Activated T-cell treated with anti-CD3 and anti-CD28 coated beads, Interleukin-2, amount 50 U/mL, for 24 hours (primary cell): ENCODE results near the gene IMMP1L.

Source experiments
- DNase-seq: peaks from one replicate; pipeline ENCODE4 v3.0.0-alpha.2; 2020
- H3K27ac Mint-ChIP-seq: 2 replicates; pipeline ENCODE4 v1.8.0; 2020; ENCODE audit warnings: mild to moderate bottlenecking, mixed read lengths
- H3K27me3 Mint-ChIP-seq: 2 replicates; pipeline ENCODE4 v1.8.0; 2020; ENCODE audit warnings: mixed read lengths
- H3K36me3 Mint-ChIP-seq: 2 replicates; pipeline ENCODE4 v1.8.0; 2020; ENCODE audit warnings: low read depth, mixed read lengths
- H3K4me1 Mint-ChIP-seq: 2 replicates; pipeline ENCODE4 v1.8.0; 2020; ENCODE audit warnings: low read depth, mixed read lengths
- H3K4me3 Mint-ChIP-seq: 2 replicates; pipeline ENCODE4 v1.8.0; 2020; ENCODE audit warnings: mild to moderate bottlenecking, moderate library complexity, mixed read lengths
- H3K9me3 Mint-ChIP-seq: 2 replicates; pipeline ENCODE4 v1.8.0; 2020; ENCODE audit warnings: mixed read lengths

Gene IMMP1L

DNA sequence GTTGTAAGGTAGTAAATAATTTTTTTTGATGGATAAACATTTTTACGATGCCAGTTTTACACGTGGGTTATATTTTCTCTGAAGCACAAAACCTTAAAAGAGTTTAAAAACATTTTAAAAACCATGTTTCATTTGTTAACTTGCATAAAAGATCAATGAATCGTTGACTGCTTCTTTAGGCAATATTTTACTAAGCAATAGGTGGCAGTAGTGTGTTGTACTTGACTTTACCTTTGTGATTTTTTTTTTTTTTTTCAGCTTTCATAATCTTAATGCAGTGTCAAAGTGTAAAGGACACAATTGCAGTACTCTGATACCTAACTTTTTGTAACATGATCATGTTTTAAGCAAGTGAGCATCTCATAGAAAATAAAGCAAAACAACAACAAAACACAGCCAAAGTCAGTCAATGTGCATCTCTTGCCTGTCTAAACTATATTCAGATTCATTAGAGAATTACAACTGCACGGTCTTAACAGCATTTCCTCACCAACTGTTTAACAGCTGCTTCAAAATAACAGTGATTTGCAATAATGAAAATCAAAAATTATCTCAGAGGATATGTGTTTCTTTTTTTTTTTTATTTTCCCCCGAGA, 112.1 kb downstream of the IMMP1L start:
- DNase-seq = no peak
- Mint-ChIP-seq H3K4me1 (no peaks in the 10 kb centered on the region), H3K36me3 (peaks cover 36% of the 10 kb centered on the region), H3K27me3 (no peaks in the 10 kb centered on the region), H3K9me3 (no peaks in the 10 kb centered on the region), H3K4me3 (no peak overlapping the region), H3K27ac (no peak overlapping the region)

DNA sequence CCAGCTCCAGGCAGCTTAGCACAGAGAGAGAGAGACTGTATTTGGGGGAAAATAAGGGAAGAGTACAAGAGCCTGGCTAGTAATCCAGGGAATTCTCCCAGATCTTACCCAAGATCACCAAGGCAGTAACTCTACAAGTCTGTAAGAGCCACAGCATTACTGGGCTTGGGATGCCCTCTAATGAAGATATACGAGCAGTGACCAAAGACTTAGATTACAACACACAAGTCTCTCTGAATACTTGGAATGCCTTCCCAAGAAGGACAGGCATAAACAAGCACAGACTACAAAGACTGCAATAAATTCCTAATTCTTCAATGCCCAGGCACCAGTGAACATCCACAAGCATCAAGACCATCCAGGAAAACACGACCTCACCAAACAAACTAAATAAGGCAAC, 122.0 kb downstream of the IMMP1L start:
- H3K27ac Mint-ChIP-seq = no peak overlapping the region
- no peaks in the 10 kb centered on the region for H3K27me3 Mint-ChIP-seq
- no peak for DNase-seq
- peaks cover 25% of the 10 kb centered on the region for H3K36me3 Mint-ChIP-seq
- H3K4me1 Mint-ChIP-seq = peaks cover 8% of the 10 kb centered on the region
- no peak overlapping the region for H3K4me3 Mint-ChIP-seq
- H3K9me3 Mint-ChIP-seq = peaks cover 8% of the 10 kb centered on the region

DNA sequence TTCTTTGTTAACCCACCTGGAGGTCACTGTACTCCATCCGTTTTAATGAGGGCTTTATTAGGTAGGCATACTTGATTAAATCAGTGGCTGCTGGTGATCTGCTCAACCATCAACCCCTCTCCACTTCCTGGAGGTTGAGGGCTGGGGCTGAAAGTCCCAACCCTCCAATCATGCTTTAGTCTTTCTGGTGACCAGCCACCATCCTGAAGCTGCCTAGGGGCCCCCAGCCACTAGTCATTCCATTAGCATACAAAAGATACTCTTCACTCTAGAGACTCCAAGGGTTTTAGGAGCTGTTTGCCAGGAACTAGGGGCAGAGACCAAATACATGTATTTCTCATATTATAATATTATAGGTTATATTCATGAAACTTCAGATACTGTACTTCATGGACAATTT, 126.3 kb downstream of the IMMP1L start:
- Mint-ChIP-seq H3K36me3 (peaks cover 30% of the 10 kb centered on the region), H3K4me3 (no peak overlapping the region)

More for the DNA sequence above, 126.3 kb downstream of the IMMP1L start:
- Mint-ChIP-seq H3K4me1 (peaks cover 7% of the 10 kb centered on the region), H3K27me3 (no peaks in the 10 kb centered on the region), H3K27ac (no peak overlapping the region), H3K9me3 (no peaks in the 10 kb centered on the region)
- no peak for DNase-seq
